ENCODE data around the gene ABCF2. TPM values are rescaled to one million over a fixed set of nuclear protein-coding genes. Genes with fewer than 3 reads are reported as not detected.

ABCF2 gene
- total RNA-seq, 2 donors from 2014 or later: 25.3 to 44.1 TPM

GRCh38 chr7:151238924-151239836 lies 12.2 kb upstream of the ABCF2 start:
- Histone ChIP-seq H3K4me1 (ENCODE audit: control insufficient read depth in 1 of 2, low read depth in 2 of 2) (peaks cover 5 to 16% of the 10 kb centered on the region in 2 donors), H3K4me3 (no peak overlapping the region), H3K36me3 (peaks cover 56% of the 10 kb centered on the region), H3K9me3 (no peaks in the 10 kb centered on the region), H3K27me3 (replicated peaks; ENCODE audit: insufficient read depth) (no peaks in the 10 kb centered on the region), H3K27ac (no peak overlapping the region)
- no peak for ATAC-seq (ENCODE audit: insufficient number of reproducible peaks, low FRiP score, low read depth)
- no peak for DNase-seq (ENCODE audit: low spot score)
- TF ChIP-seq, protein P1, sequence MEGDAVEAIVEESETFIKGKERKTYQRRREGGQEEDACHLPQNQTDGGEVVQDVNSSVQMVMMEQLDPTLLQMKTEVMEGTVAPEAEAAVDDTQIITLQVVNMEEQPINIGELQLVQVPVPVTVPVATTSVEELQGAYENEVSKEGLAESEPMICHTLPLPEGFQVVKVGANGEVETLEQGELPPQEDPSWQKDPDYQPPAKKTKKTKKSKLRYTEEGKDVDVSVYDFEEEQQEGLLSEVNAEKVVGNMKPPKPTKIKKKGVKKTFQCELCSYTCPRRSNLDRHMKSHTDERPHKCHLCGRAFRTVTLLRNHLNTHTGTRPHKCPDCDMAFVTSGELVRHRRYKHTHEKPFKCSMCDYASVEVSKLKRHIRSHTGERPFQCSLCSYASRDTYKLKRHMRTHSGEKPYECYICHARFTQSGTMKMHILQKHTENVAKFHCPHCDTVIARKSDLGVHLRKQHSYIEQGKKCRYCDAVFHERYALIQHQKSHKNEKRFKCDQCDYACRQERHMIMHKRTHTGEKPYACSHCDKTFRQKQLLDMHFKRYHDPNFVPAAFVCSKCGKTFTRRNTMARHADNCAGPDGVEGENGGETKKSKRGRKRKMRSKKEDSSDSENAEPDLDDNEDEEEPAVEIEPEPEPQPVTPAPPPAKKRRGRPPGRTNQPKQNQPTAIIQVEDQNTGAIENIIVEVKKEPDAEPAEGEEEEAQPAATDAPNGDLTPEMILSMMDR (IDR thresholded peaks at IDR 0.05): no peak

DNA sequence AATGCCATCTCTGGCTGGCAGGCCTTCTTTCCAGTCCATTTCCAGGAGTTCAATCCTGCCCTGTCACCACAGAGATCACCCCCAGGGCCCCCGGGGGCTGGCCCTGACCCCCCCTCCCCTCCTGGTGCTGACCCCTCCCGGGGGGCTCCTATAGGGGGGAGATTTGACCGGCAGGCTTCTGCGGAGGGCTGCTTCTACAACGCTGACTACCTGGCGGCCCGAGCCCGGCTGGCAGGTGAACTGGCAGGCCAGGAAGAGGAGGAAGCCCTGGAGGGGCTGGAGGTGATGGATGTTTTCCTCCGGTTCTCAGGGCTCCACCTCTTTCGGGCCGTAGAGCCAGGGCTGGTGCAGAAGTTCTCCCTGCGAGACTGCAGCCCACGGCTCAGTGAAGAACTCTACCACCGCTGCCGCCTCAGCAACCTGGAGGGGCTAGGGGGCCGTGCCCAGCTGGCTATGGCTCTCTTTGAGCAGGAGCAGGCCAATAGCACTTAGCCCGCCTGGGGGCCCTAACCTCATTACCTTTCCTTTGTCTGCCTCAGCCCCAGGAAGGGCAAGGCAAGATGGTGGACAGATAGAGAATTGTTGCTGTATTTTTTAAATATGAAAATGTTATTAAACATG lies 11.3 kb upstream of the ABCF2 start:
- H3K27me3 ChIP-seq (replicated peaks; ENCODE audit: insufficient read depth): no peaks in the 10 kb centered on the region
- no peak overlapping the region for H3K4me3 ChIP-seq
- H3K27ac ChIP-seq: no peak overlapping the region
- TF ChIP-seq, protein P1 (IDR thresholded peaks at IDR 0.05): no peak
- no peaks in the 10 kb centered on the region for H3K9me3 ChIP-seq
- DNase-seq (ENCODE audit: low spot score) (no peak), ATAC-seq (ENCODE audit: insufficient number of reproducible peaks, low FRiP score, low read depth) (no peak)
- H3K36me3 ChIP-seq: peaks cover 56% of the 10 kb centered on the region
- H3K4me1 ChIP-seq (ENCODE audit: control insufficient read depth in 1 of 2, low read depth in 2 of 2): peaks cover 9 to 22% of the 10 kb centered on the region in 2 donors

- no peak for DNase-seq (ENCODE audit: low spot score)
- no peak overlapping the region for H3K4me3 ChIP-seq
Observed at GRCh38 chr7:151237244-151238189, 10.5 kb upstream of the ABCF2 start.

GRCh38 chr7:151236406-151236805 lies 9.4 kb upstream of the ABCF2 start:
- Histone ChIP-seq H3K27ac (no peak overlapping the region), H3K27me3 (replicated peaks; ENCODE audit: insufficient read depth) (no peaks in the 10 kb centered on the region), H3K9me3 (no peaks in the 10 kb centered on the region), H3K4me3 (no peak overlapping the region), H3K4me1 (ENCODE audit: control insufficient read depth in 1 of 2, low read depth in 2 of 2) (peaks cover 10 to 30% of the 10 kb centered on the region in 2 donors), H3K36me3 (peaks cover 46% of the 10 kb centered on the region)
- ATAC-seq (ENCODE audit: insufficient number of reproducible peaks, low FRiP score, low read depth): no peak
- DNase-seq (ENCODE audit: low spot score): no peak
- TF ChIP-seq, protein P1 (IDR thresholded peaks at IDR 0.05): no peak

More at GRCh38 chr7:151237244-151238189, 10.5 kb upstream of the ABCF2 start:
- H3K27me3 ChIP-seq (replicated peaks; ENCODE audit: insufficient read depth): no peaks in the 10 kb centered on the region
- peaks cover 56% of the 10 kb centered on the region for H3K36me3 ChIP-seq
- no peaks in the 10 kb centered on the region for H3K9me3 ChIP-seq
- no peak for ATAC-seq (ENCODE audit: insufficient number of reproducible peaks, low FRiP score, low read depth)
- no peak overlapping the region for H3K27ac ChIP-seq
- H3K4me1 ChIP-seq (ENCODE audit: control insufficient read depth in 1 of 2, low read depth in 2 of 2): peaks cover 10 to 24% of the 10 kb centered on the region in 2 donors
- TF ChIP-seq, protein P1 (IDR thresholded peaks at IDR 0.05): no peak

Measured in thoracic aorta (tissue), 2 donors.